SK-N-SH (cell line): ENCODE results near the gene ASPG. TPM values are rescaled to one million over a fixed set of nuclear protein-coding genes. Genes with fewer than 3 reads are reported as not detected.

Source experiments
- CTCF ChIA-PET: fragments of 300-600, 350-600 bp; formaldehyde crosslinking; extraction: SDS; loops from one replicate; lab custom pipeline; 2021; lab: Yijun Ruan, JAX
- POLR2A ChIA-PET: fragments of 350-600 bp; sonication (Branson Sonifier 250); formaldehyde crosslinking; extraction: SDS; loops from one replicate; lab custom pipeline; 2020; ENCODE audit warnings: antibody characterized with exemption, inconsistent platforms; lab: Yijun Ruan, JAX
- DNase-seq: peaks from one replicate; pipeline ENCODE4 v3.0.0; 2012
- H2AFZ ChIP-seq: fragments of 200-600 bp; sonication (generic); 2 replicates; pipeline ENCODE4 v1.8.1; 2016; ENCODE audit warnings: antibody characterized with exemption, mild to moderate bottlenecking, low read depth
- H3F3A ChIP-seq: fragments of 200-600 bp; sonication (generic); replicated peaks from 2 replicates; pipeline ENCODE3; 2016; ENCODE audit warnings: antibody characterized with exemption, mild to moderate bottlenecking; ENCODE audit not compliant: insufficient read depth
- H3K27ac ChIP-seq, 2 experiments: fragments of 200-500 bp in 1 of 2; fragments of 200-600 bp in 1 of 2; sonication (Bioruptor generic) in 1 of 2; sonication (generic), shearing (Covaris generic) in 1 of 2; 2 replicates each; pipeline versions ENCODE4 v1.5.1 to v1.6.1; 2014 to 2016; ENCODE audit warnings: low read depth in 2 of 2, inconsistent platforms in 1 of 2, low read length in 1 of 2, mild to moderate bottlenecking in 1 of 2, mixed read lengths in 1 of 2
- H3K27me3 ChIP-seq: fragments of 200-600 bp; sonication (generic), shearing (Covaris generic); 2 replicates; pipeline ENCODE4 v1.6.1; 2016; ENCODE audit warnings: mixed run types; ENCODE audit not compliant: insufficient read depth
- H3K36me3 ChIP-seq, 2 experiments: fragments of 200-500 bp in 1 of 2; fragments of 200-600 bp in 1 of 2; sonication (Bioruptor generic) in 1 of 2; sonication (generic) in 1 of 2; replicated peaks in 1 of 2; 2 replicates each; pipeline versions ENCODE3 to v1.5.1; 2014 to 2016; ENCODE audit warnings: low read length in 1 of 2, mild to moderate bottlenecking in 1 of 2; ENCODE audit not compliant: insufficient read depth in 2 of 2, control insufficient read depth in 1 of 2
- H3K4me1 ChIP-seq, 2 experiments: fragments of 200-500 bp in 1 of 2; fragments of 200-600 bp in 1 of 2; sonication (Bioruptor generic) in 1 of 2; sonication (generic), shearing (Covaris generic) in 1 of 2; 2 replicates each; pipeline versions ENCODE4 v1.5.1 to v1.6.1; 2014 to 2016; ENCODE audit warnings: low read depth in 1 of 2, low read length in 1 of 2, mixed run types in 1 of 2; ENCODE audit not compliant: insufficient read depth in 2 of 2, control insufficient read depth in 1 of 2
- H3K4me2 ChIP-seq: fragments of 200-600 bp; sonication (generic), shearing (Covaris generic); 2 replicates; pipeline ENCODE4 v1.6.1; 2017; ENCODE audit warnings: mixed run types
- H3K4me3 ChIP-seq, 2 experiments: fragments of 200-500 bp in 1 of 2; fragments of 200-600 bp in 1 of 2; sonication (Bioruptor generic) in 1 of 2; sonication (generic), shearing (Covaris generic) in 1 of 2; 2 replicates each; pipeline versions ENCODE4 v1.5.1 to v1.8.1; 2014 to 2016; ENCODE audit warnings: low read depth in 2 of 2, inconsistent platforms in 1 of 2, low read length in 1 of 2, mild to moderate bottlenecking in 1 of 2, mixed read lengths in 1 of 2, moderate library complexity in 1 of 2
- H3K79me2 ChIP-seq: fragments of 200-600 bp; sonication (generic); 2 replicates; pipeline ENCODE4 v1.8.1; 2017; ENCODE audit warnings: mild to moderate bottlenecking; ENCODE audit not compliant: insufficient read depth
- H3K9ac ChIP-seq: fragments of 200-600 bp; sonication (generic); 2 replicates; pipeline ENCODE4 v1.6.1; 2017; ENCODE audit warnings: mixed run types
- H3K9me2 ChIP-seq: fragments of 200-600 bp; sonication (generic); 2 replicates; pipeline ENCODE4 v1.6.1; 2017; ENCODE audit warnings: mixed run types
- H3K9me3 ChIP-seq: fragments of 200-600 bp; sonication (generic); 2 replicates; pipeline ENCODE4 v1.6.1; 2017; ENCODE audit warnings: mixed run types, mild to moderate bottlenecking, moderate library complexity
- H4K20me1 ChIP-seq: fragments of 200-600 bp; sonication (generic); 2 replicates; pipeline ENCODE4 v1.6.1; 2017; ENCODE audit warnings: mild to moderate bottlenecking, mixed run types; ENCODE audit not compliant: insufficient read depth
- CTCF ChIP-seq: fragments of 200-600 bp; sonication (generic); IDR thresholded peaks from 2 replicates; pipeline ENCODE4 v1.6.1; 2017; ENCODE audit warnings: antibody characterized with exemption, mild to moderate bottlenecking, moderate library complexity
- ELF1 ChIP-seq: IDR thresholded peaks from 2 replicates; pipeline ENCODE4 v1.4.0; 2012
- FOSL2 ChIP-seq: IDR thresholded peaks from 2 replicates; pipeline ENCODE4 v1.4.0; 2012; ENCODE audit warnings: low read depth, mild to moderate bottlenecking, moderate library complexity, borderline replicate concordance
- FOXJ3 ChIP-seq: sonication (generic); formaldehyde crosslinking; IDR thresholded peaks from 2 replicates; pipeline ENCODE4 v1.5.1; 2020; ENCODE audit warnings: mild to moderate bottlenecking, missing genetic modification reagents
- MAX ChIP-seq: IDR thresholded peaks from 2 replicates; pipeline ENCODE4 v1.4.0; 2012; ENCODE audit warnings: low read depth
- MXI1 ChIP-seq: IDR thresholded peaks from 2 replicates; pipeline ENCODE4 v1.6.1; 2012; ENCODE audit warnings: mild to moderate bottlenecking, low read depth, low read length, improper control_type of control experiment
- PBX3 ChIP-seq: IDR thresholded peaks from 2 replicates; pipeline ENCODE4; 2012
- RAD21 ChIP-seq: IDR thresholded peaks from 2 replicates; pipeline ENCODE4 v1.6.1; 2012; ENCODE audit warnings: mild to moderate bottlenecking, low read length
- RCOR1 ChIP-seq: fragments of 150-350 bp; IDR thresholded peaks from 2 replicates; pipeline ENCODE4 v1.6.1; 2017; ENCODE audit warnings: antibody characterized with exemption, low read length
- REST ChIP-seq: IDR thresholded peaks from 2 replicates; pipeline ENCODE4 v1.6.1; 2012; ENCODE audit warnings: mild to moderate bottlenecking, low read depth, low read length, moderate library complexity
- RFX5 ChIP-seq: IDR thresholded peaks from 2 replicates; pipeline ENCODE4 v1.6.1; 2012; ENCODE audit warnings: mild to moderate bottlenecking, improper control_type of control experiment, low read length
- RXRA ChIP-seq: IDR thresholded peaks from 2 replicates; pipeline ENCODE4 v1.4.0; 2012; ENCODE audit warnings: low read depth, mild to moderate bottlenecking, borderline replicate concordance
- SIN3A ChIP-seq: IDR thresholded peaks from 2 replicates; pipeline ENCODE4 v1.6.1; 2012; ENCODE audit warnings: low read depth, mild to moderate bottlenecking, low read length, moderate library complexity, borderline replicate concordance
- SMC3 ChIP-seq: IDR thresholded peaks from 2 replicates; pipeline ENCODE4 v1.6.1; 2012; ENCODE audit warnings: low read depth, low read length, improper control_type of control experiment
- TAF1 ChIP-seq: IDR thresholded peaks from 2 replicates; pipeline ENCODE4 v1.6.1; 2012; ENCODE audit warnings: low read depth, mild to moderate bottlenecking, low read length, moderate library complexity, borderline replicate concordance
- TCF12 ChIP-seq: IDR thresholded peaks from 2 replicates; pipeline ENCODE4 v1.4.0; 2012
- TEAD4 ChIP-seq: IDR thresholded peaks from 2 replicates; pipeline ENCODE4 v1.4.0; 2012; ENCODE audit warnings: mild to moderate bottlenecking, borderline replicate concordance; ENCODE audit not compliant: insufficient read depth
- USF1 ChIP-seq: IDR thresholded peaks from 2 replicates; pipeline ENCODE4 v1.4.0; 2012; ENCODE audit warnings: low read depth, borderline replicate concordance
- USF2 ChIP-seq: fragments of 150-350 bp; IDR thresholded peaks from 2 replicates; pipeline ENCODE4 v1.6.1; 2017; ENCODE audit warnings: antibody characterized with exemption, low read length, low read depth, borderline replicate concordance
- ZBTB33 ChIP-seq: IDR thresholded peaks from 2 replicates; pipeline ENCODE4 v1.4.0; 2012; ENCODE audit warnings: low read depth, borderline replicate concordance
- WGBS: methylation state at CpG from one replicate; pipeline ENCODE4 v1.1.6; 2017; ENCODE audit warnings: low lambda C conversion rate; 5-methylcytosine and 5-hydroxymethylcytosine counted together
- polyA plus RNA-seq, 3 experiments: library from polyadenylated mRNA; depleted of rRNA; stranded (reverse); fragments of >200 nt; gene quantifications; 2 replicates each; pipeline ENCODE4 v1.2.3, GENCODE V29; 2012

The ASPG gene
- polyA plus RNA-seq, 1 of the 3 experiments (the other 2 are of a cell fraction), result not detected

- H3K9me3 ChIP-seq, result no peaks in the 10 kb centered on the region
- no peaks in the 10 kb centered on the region for H3K27me3 ChIP-seq
- ChIA-PET POLR2A (no interaction called here), CTCF (interaction anchor here (0.8 to 2.9 kb wide), 6 partner anchors 7 to 240 kb away, joined by 3 to 10 read pairs (median 4); no protein-coding TSS in a partner anchor)
- no peaks in the 10 kb centered on the region for H3K9me2 ChIP-seq
- TF ChIP-seq MAX (no peak), RCOR1 (no peak), TCF12 (no peak), ZBTB33 (no peak), SMC3 (no peak), SIN3A (no peak), USF1 (no peak), RXRA (no peak), FOSL2 (no peak), TAF1 (no peak), CTCF (no peak), RFX5 (no peak), RAD21 (no peak), FOXJ3 (no peak), ELF1 (no peak), PBX3 (no peak), USF2 (no peak), TEAD4 (no peak), MXI1 (no peak), REST (no peak)
- WGBS, result 80% methylated on average over 2 of the region's 2 CpGs
- H3K79me2 ChIP-seq, result no peaks in the 10 kb centered on the region
- H3K4me2 ChIP-seq, result no peak overlapping the region
- H3K4me3 ChIP-seq, result no peak overlapping the region
- no peak overlapping the region for H2AFZ ChIP-seq
- H4K20me1 ChIP-seq, result no peaks in the 10 kb centered on the region
- peaks cover 0 to 12% of the 10 kb centered on the region in 2 experiments; a peak in 1 of 4 replicates for H3K4me1 ChIP-seq
- H3K27ac ChIP-seq, result no peak overlapping the region
- no peaks in the 10 kb centered on the region for H3K36me3 ChIP-seq
- H3K9ac ChIP-seq, result no peak overlapping the region
- DNase-seq, result no peak
- H3F3A ChIP-seq, result no peaks in the 10 kb centered on the region
Measured at GRCh38 chr14:104048758-104049507, 36.6 kb upstream of the ASPG start.
